ENCODE data around the gene ART1.
"Not testable (repeated sequence)": the region's sequence is repeated elsewhere in the genome, so short reads cannot be mapped to it uniquely, and the experiment has no call there.

Gene ART1

GRCh38 chr11:3644817-3645235 lies at the start of gene ART1:
Gene ART1, plus strand, starts transcription at chr11:3645128. Its CDS starts 14,086 bp downstream, at chr11:3659214.
- Histone ChIP-seq H3K36me3 (ENCODE audit: insufficient read depth, low read length) (no peaks in the 10 kb centered on the region), H3K27me3 (ENCODE audit: insufficient read depth, low read length) (no peaks in the 10 kb centered on the region), H3K4me3 (ENCODE audit: low read length) (no peak within 1 kb of the TSS), H3K9me3 (ENCODE audit: low read length) (no peaks in the 10 kb centered on the region), H3K4me1 (ENCODE audit: insufficient read depth, low read length) (peaks cover 8% of the 10 kb centered on the region), H2AFZ (ENCODE audit: low read depth, low read length) (no peak within 1 kb of the TSS)

GRCh38 chr11:3597743-3598142 lies 47.2 kb upstream of the ART1 start:
- not testable (repeated sequence) for H3K36me3 ChIP-seq (ENCODE audit: insufficient read depth, low read length); H3K4me3 ChIP-seq (ENCODE audit: low read length); H2AFZ ChIP-seq (ENCODE audit: low read depth, low read length); H3K27me3 ChIP-seq (ENCODE audit: insufficient read depth, low read length); H3K4me1 ChIP-seq (ENCODE audit: insufficient read depth, low read length); H3K9me3 ChIP-seq (ENCODE audit: low read length)

GRCh38 chr11:3600201-3600600 lies 44.7 kb upstream of the ART1 start:
- H3K4me3 ChIP-seq (ENCODE audit: low read length); H3K36me3 ChIP-seq (ENCODE audit: insufficient read depth, low read length); H2AFZ ChIP-seq (ENCODE audit: low read depth, low read length); H3K4me1 ChIP-seq (ENCODE audit: insufficient read depth, low read length); H3K9me3 ChIP-seq (ENCODE audit: low read length); H3K27me3 ChIP-seq (ENCODE audit: insufficient read depth, low read length): not testable (repeated sequence)

- Histone ChIP-seq H3K9me3 (ENCODE audit: low read length) (no peaks in the 10 kb centered on the region), H3K4me1 (ENCODE audit: insufficient read depth, low read length) (peaks cover 3% of the 10 kb centered on the region), H2AFZ (ENCODE audit: low read depth, low read length) (no peak overlapping the region), H3K36me3 (ENCODE audit: insufficient read depth, low read length) (no peaks in the 10 kb centered on the region), H3K27me3 (ENCODE audit: insufficient read depth, low read length) (no peaks in the 10 kb centered on the region), H3K4me3 (ENCODE audit: low read length) (no peak overlapping the region)
Measured at GRCh38 chr11:3604167-3604566, 40.8 kb upstream of the ART1 start.

GRCh38 chr11:3605283-3605662 lies 39.7 kb upstream of the ART1 start:
- H2AFZ ChIP-seq (ENCODE audit: low read depth, low read length), result no peak overlapping the region
- no peaks in the 10 kb centered on the region for H3K27me3 ChIP-seq (ENCODE audit: insufficient read depth, low read length)
- H3K4me1 ChIP-seq (ENCODE audit: insufficient read depth, low read length), result peaks cover 3% of the 10 kb centered on the region
- no peaks in the 10 kb centered on the region for H3K36me3 ChIP-seq (ENCODE audit: insufficient read depth, low read length)
- no peak overlapping the region for H3K4me3 ChIP-seq (ENCODE audit: low read length)
- no peaks in the 10 kb centered on the region for H3K9me3 ChIP-seq (ENCODE audit: low read length)

- H3K36me3 ChIP-seq (ENCODE audit: insufficient read depth, low read length), result no peaks in the 10 kb centered on the region
- no peak overlapping the region for H3K4me3 ChIP-seq (ENCODE audit: low read length)
- H3K9me3 ChIP-seq (ENCODE audit: low read length), result no peaks in the 10 kb centered on the region
- no peaks in the 10 kb centered on the region for H3K27me3 ChIP-seq (ENCODE audit: insufficient read depth, low read length)
- H2AFZ ChIP-seq (ENCODE audit: low read depth, low read length), result no peak overlapping the region
- H3K4me1 ChIP-seq (ENCODE audit: insufficient read depth, low read length), result peaks cover 3% of the 10 kb centered on the region
Measured at GRCh38 chr11:3605771-3606203, 39.1 kb upstream of the ART1 start.

GRCh38 chr11:3609416-3610265 lies 35.3 kb upstream of the ART1 start:
- no peaks in the 10 kb centered on the region for H3K4me1 ChIP-seq (ENCODE audit: insufficient read depth, low read length)
- no peaks in the 10 kb centered on the region for H3K36me3 ChIP-seq (ENCODE audit: insufficient read depth, low read length)
- H3K27me3 ChIP-seq (ENCODE audit: insufficient read depth, low read length), result no peaks in the 10 kb centered on the region
- H3K4me3 ChIP-seq (ENCODE audit: low read length), result no peak overlapping the region
- H2AFZ ChIP-seq (ENCODE audit: low read depth, low read length), result no peak overlapping the region
- no peaks in the 10 kb centered on the region for H3K9me3 ChIP-seq (ENCODE audit: low read length)

- no peaks in the 10 kb centered on the region for H3K36me3 ChIP-seq (ENCODE audit: insufficient read depth, low read length)
- no peaks in the 10 kb centered on the region for H3K9me3 ChIP-seq (ENCODE audit: low read length)
- no peak overlapping the region for H2AFZ ChIP-seq (ENCODE audit: low read depth, low read length)
- peaks cover under 1% of the 10 kb centered on the region for H3K4me1 ChIP-seq (ENCODE audit: insufficient read depth, low read length)
- no peak overlapping the region for H3K4me3 ChIP-seq (ENCODE audit: low read length)
- no peaks in the 10 kb centered on the region for H3K27me3 ChIP-seq (ENCODE audit: insufficient read depth, low read length)
Measured at GRCh38 chr11:3610846-3611245, 34.1 kb upstream of the ART1 start.

- H2AFZ ChIP-seq (ENCODE audit: low read depth, low read length), result no peak overlapping the region
- H3K4me3 ChIP-seq (ENCODE audit: low read length), result no peak overlapping the region
- peaks cover 4% of the 10 kb centered on the region for H3K4me1 ChIP-seq (ENCODE audit: insufficient read depth, low read length)
- no peaks in the 10 kb centered on the region for H3K27me3 ChIP-seq (ENCODE audit: insufficient read depth, low read length)
- no peaks in the 10 kb centered on the region for H3K36me3 ChIP-seq (ENCODE audit: insufficient read depth, low read length)
- no peaks in the 10 kb centered on the region for H3K9me3 ChIP-seq (ENCODE audit: low read length)
Measured at GRCh38 chr11:3611976-3612678, 32.8 kb upstream of the ART1 start.

GRCh38 chr11:3613998-3614741 lies 30.8 kb upstream of the ART1 start:
- Histone ChIP-seq H2AFZ (ENCODE audit: low read depth, low read length) (no peak overlapping the region), H3K9me3 (ENCODE audit: low read length) (no peaks in the 10 kb centered on the region), H3K36me3 (ENCODE audit: insufficient read depth, low read length) (no peaks in the 10 kb centered on the region), H3K4me1 (ENCODE audit: insufficient read depth, low read length) (peaks cover 4% of the 10 kb centered on the region), H3K27me3 (ENCODE audit: insufficient read depth, low read length) (no peaks in the 10 kb centered on the region), H3K4me3 (ENCODE audit: low read length) (no peak overlapping the region)

GRCh38 chr11:3614742-3615171 lies 30.2 kb upstream of the ART1 start:
- Histone ChIP-seq H3K9me3 (ENCODE audit: low read length) (no peaks in the 10 kb centered on the region), H3K4me3 (ENCODE audit: low read length) (no peak overlapping the region), H3K27me3 (ENCODE audit: insufficient read depth, low read length) (no peaks in the 10 kb centered on the region), H3K4me1 (ENCODE audit: insufficient read depth, low read length) (peaks cover 4% of the 10 kb centered on the region), H2AFZ (ENCODE audit: low read depth, low read length) (no peak overlapping the region), H3K36me3 (ENCODE audit: insufficient read depth, low read length) (no peaks in the 10 kb centered on the region)

- no peak overlapping the region for H3K4me3 ChIP-seq (ENCODE audit: low read length)
- no peak overlapping the region for H2AFZ ChIP-seq (ENCODE audit: low read depth, low read length)
- peaks cover 4% of the 10 kb centered on the region for H3K4me1 ChIP-seq (ENCODE audit: insufficient read depth, low read length)
- H3K27me3 ChIP-seq (ENCODE audit: insufficient read depth, low read length), result no peaks in the 10 kb centered on the region
- H3K9me3 ChIP-seq (ENCODE audit: low read length), result no peaks in the 10 kb centered on the region
- no peaks in the 10 kb centered on the region for H3K36me3 ChIP-seq (ENCODE audit: insufficient read depth, low read length)
Measured at GRCh38 chr11:3615998-3616397, 28.9 kb upstream of the ART1 start.
